HepG2 (cell line): Measurements from ENCODE around the gene BABAM1. TPM values are rescaled to one million over a fixed set of nuclear protein-coding genes. Genes with fewer than 3 reads are reported as not detected.

Experiments used
- BRD4 ChIP-seq: sonication (generic); formaldehyde crosslinking; IDR thresholded peaks from 2 replicates; pipeline ENCODE4 v1.4.0; 2020; ENCODE audit warnings: missing genetic modification reagents
- CENPT ChIP-seq: sonication (generic); formaldehyde crosslinking; IDR thresholded peaks from 2 replicates; pipeline ENCODE4 v1.8.0; 2022; ENCODE audit warnings: low read depth, mild to moderate bottlenecking, moderate library complexity, missing genetic modification reagents
- EEA1 ChIP-seq: sonication (generic); formaldehyde crosslinking; IDR thresholded peaks from 2 replicates; pipeline ENCODE4 v1.5.1; 2020; ENCODE audit warnings: mild to moderate bottlenecking, missing genetic modification reagents, borderline replicate concordance
- KDM4B ChIP-seq: sonication (generic); formaldehyde crosslinking; IDR thresholded peaks from 2 replicates; pipeline ENCODE4 v1.4.0; 2020; ENCODE audit warnings: missing genetic modification reagents
- MED1 ChIP-seq: sonication (generic); formaldehyde crosslinking; IDR thresholded peaks from 2 replicates; pipeline ENCODE4 v1.4.0; 2020; ENCODE audit warnings: missing genetic modification reagents
- NRL ChIP-seq: sonication (generic); formaldehyde crosslinking; IDR thresholded peaks from 2 replicates; pipeline ENCODE4 v1.5.0; 2020; ENCODE audit warnings: missing genetic modification reagents, mild to moderate bottlenecking, moderate library complexity, borderline replicate concordance
- SIX1 ChIP-seq: sonication (generic); formaldehyde crosslinking; IDR thresholded peaks from 2 replicates; pipeline ENCODE4 v1.4.0; 2020; ENCODE audit warnings: missing genetic modification reagents, borderline replicate concordance
- TSC22D2 ChIP-seq: sonication (generic); formaldehyde crosslinking; IDR thresholded peaks from 2 replicates; pipeline ENCODE4 v1.5.1; 2020; ENCODE audit warnings: missing genetic modification reagents, mild to moderate bottlenecking, borderline replicate concordance
- U2AF1 ChIP-seq: fragments of 200-400 bp; formaldehyde crosslinking; optimal IDR thresholded peaks from 2 replicates; pipeline ENCODE3; 2017; ENCODE audit warnings: mild to moderate bottlenecking, low read depth, low read length
- XRCC5 ChIP-seq: fragments of 200-400 bp; formaldehyde crosslinking; optimal IDR thresholded peaks from 2 replicates; pipeline ENCODE3; 2017; ENCODE audit warnings: mild to moderate bottlenecking, low read length
- ZBTB1 ChIP-seq: sonication (generic); formaldehyde crosslinking; IDR thresholded peaks from 2 replicates; pipeline ENCODE4 v1.4.0; 2020; ENCODE audit warnings: missing genetic modification reagents, borderline replicate concordance
- ZNF431 ChIP-seq: sonication (generic); formaldehyde crosslinking; IDR thresholded peaks from 2 replicates; pipeline ENCODE4 v1.9.0; 2022; ENCODE audit warnings: missing genetic modification reagents, low read depth, mild to moderate bottlenecking, borderline replicate concordance
- ZNF615 ChIP-seq: sonication (generic); formaldehyde crosslinking; IDR thresholded peaks from 2 replicates; pipeline ENCODE4 v1.5.0; 2020; ENCODE audit warnings: mild to moderate bottlenecking, missing genetic modification reagents, borderline replicate concordance
- ZNF619 ChIP-seq: sonication (generic); formaldehyde crosslinking; IDR thresholded peaks from 2 replicates; pipeline ENCODE4 v1.4.0; 2020; ENCODE audit warnings: mild to moderate bottlenecking, missing genetic modification reagents
- ZNF891 ChIP-seq: sonication (generic); formaldehyde crosslinking; IDR thresholded peaks from 2 replicates; pipeline ENCODE4 v1.5.0; 2020; ENCODE audit warnings: mild to moderate bottlenecking, missing genetic modification reagents
- ZZZ3 ChIP-seq: sonication (generic); formaldehyde crosslinking; IDR thresholded peaks from 2 replicates; pipeline ENCODE4 v1.4.0; 2020; ENCODE audit warnings: missing genetic modification reagents, mild to moderate bottlenecking, borderline replicate concordance
- polyA plus RNA-seq, 8 experiments: library from polyadenylated mRNA; depleted of rRNA in 3 of 8; stranded (reverse) in 7 of 8; unstranded in 1 of 8; fragments of >200 nt; fragmentation: Illumina TruSeq in 4 of 8; extraction: Trizol in 4 of 8; gene quantifications; 2 replicates each; pipeline versions ENCODE4 v1.2.1 to v1.2.3, GENCODE V29; 2011 to 2016; ENCODE audit warnings: low read depth in 4 of 8, missing spikeins in 1 of 8, mixed read lengths in 1 of 8; ENCODE audit not compliant: insufficient read depth in 1 of 8
- total RNA-seq, 5 experiments: library from RNA; depleted of rRNA; stranded (reverse); fragments of >200 nt; fragmentation: Illumina TruSeq; extraction: Trizol; gene quantifications; 2 replicates each; pipeline ENCODE4 v1.2.3, GENCODE V29; 2016; ENCODE audit warnings: low read depth in 1 of 5
- TF ChIP-seq, protein P1 (sequence below): sonication (generic); formaldehyde crosslinking; IDR thresholded peaks from 2 replicates; pipeline ENCODE4 v1.4.0; 2020; ENCODE audit warnings: missing genetic modification reagents
- TF ChIP-seq, protein P2 (sequence below): sonication (generic); formaldehyde crosslinking; IDR thresholded peaks from 2 replicates; pipeline ENCODE4 v1.5.0; 2020; ENCODE audit warnings: mild to moderate bottlenecking, missing genetic modification reagents, borderline replicate concordance
- TF ChIP-seq, protein P3 (sequence below): sonication (generic); formaldehyde crosslinking; IDR thresholded peaks from 2 replicates; pipeline ENCODE4 v1.5.0; 2020; ENCODE audit warnings: missing genetic modification reagents, mild to moderate bottlenecking, borderline replicate concordance
- TF ChIP-seq, protein P4 (sequence below): sonication (generic); formaldehyde crosslinking; IDR thresholded peaks from 2 replicates; pipeline ENCODE4 v1.4.0; 2020; ENCODE audit warnings: missing genetic modification reagents
- TF ChIP-seq, protein P5 (sequence below): IDR thresholded peaks from 2 replicates; pipeline ENCODE4 v1.6.1; 2016; ENCODE audit warnings: missing biosample characterization, missing genetic modification reagents, low read depth

The BABAM1 gene
- total and polyA plus RNA-seq, 2 of the 13 experiments (the other 11 are each of a cell fraction or from before 2014, with no cell fraction given): 70.0 to 82.0 TPM

DNA sequence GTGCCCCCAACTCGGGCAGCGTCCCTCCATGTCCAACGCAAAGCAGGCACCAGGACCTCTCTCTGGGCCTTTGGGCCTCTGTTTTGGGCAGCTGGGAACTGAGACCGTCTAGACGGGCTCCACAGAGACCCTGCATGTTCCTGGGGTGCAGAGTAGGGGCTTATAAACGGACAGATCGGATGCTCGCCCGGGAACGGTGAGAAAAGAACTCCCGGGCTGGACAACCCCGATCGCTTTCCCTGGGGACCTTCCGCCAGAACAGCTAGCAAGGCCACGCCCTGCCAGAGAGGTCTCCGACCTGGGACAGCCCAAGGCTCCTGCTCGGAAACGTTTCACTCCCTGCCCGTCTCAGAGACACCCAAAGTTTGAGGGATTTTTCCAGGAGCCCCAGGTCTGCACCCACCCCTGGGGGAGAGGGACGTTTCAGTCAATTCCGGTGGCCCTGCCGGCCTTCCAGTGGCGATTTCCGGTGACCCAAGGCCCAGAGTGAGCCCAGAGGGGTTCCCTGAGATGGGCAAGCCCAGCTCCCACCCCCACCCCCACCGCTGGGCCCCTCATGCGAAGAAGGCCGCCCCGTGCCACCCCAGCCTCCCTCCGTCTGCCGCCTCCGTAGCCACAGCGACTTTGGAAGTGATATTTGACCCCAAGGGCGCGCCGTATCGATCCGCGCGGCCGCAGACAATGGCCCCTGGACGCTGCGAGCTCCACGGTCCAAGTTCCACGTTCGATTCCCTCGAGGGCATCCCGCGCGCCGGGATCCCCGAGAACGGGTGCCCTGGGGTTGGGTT lies 23.2 kb upstream of the BABAM1 start (continued):
- TF ChIP-seq, protein P1, sequence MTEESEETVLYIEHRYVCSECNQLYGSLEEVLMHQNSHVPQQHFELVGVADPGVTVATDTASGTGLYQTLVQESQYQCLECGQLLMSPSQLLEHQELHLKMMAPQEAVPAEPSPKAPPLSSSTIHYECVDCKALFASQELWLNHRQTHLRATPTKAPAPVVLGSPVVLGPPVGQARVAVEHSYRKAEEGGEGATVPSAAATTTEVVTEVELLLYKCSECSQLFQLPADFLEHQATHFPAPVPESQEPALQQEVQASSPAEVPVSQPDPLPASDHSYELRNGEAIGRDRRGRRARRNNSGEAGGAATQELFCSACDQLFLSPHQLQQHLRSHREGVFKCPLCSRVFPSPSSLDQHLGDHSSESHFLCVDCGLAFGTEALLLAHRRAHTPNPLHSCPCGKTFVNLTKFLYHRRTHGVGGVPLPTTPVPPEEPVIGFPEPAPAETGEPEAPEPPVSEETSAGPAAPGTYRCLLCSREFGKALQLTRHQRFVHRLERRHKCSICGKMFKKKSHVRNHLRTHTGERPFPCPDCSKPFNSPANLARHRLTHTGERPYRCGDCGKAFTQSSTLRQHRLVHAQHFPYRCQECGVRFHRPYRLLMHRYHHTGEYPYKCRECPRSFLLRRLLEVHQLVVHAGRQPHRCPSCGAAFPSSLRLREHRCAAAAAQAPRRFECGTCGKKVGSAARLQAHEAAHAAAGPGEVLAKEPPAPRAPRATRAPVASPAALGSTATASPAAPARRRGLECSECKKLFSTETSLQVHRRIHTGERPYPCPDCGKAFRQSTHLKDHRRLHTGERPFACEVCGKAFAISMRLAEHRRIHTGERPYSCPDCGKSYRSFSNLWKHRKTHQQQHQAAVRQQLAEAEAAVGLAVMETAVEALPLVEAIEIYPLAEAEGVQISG (CRISPR knock-in tag): peak; percentile 70
- TF ChIP-seq, protein P2, sequence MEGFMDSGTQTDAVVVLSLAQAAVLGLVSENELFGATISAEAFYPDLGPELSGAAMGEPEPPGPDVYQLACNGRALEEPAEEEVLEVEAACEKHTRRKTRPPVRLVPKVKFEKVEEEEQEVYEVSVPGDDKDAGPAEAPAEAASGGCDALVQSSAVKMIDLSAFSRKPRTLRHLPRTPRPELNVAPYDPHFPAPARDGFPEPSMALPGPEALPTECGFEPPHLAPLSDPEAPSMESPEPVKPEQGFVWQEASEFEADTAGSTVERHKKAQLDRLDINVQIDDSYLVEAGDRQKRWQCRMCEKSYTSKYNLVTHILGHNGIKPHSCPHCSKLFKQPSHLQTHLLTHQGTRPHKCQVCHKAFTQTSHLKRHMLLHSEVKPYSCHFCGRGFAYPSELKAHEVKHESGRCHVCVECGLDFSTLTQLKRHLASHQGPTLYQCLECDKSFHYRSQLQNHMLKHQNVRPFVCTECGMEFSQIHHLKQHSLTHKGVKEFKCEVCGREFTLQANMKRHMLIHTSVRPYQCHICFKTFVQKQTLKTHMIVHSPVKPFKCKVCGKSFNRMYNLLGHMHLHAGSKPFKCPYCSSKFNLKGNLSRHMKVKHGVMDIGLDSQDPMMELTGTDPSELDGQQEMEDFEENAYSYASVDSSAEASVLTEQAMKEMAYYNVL: no peak
- TF ChIP-seq KDM4B (CRISPR knock-in tag) (0 out of 2 replicates have a peak, but pooled peaks have one; percentile 58), ZNF431 (no peak), NRL (CRISPR knock-in tag) (no peak), MED1 (CRISPR knock-in tag) (peak; percentile 76), EEA1 (CRISPR knock-in tag) (no peak), ZBTB1 (no peak), BRD4 (CRISPR knock-in tag) (peak; percentile 65; the same call in 1 of the 2 replicates), ZZZ3 (CRISPR knock-in tag) (0 out of 2 replicates have a peak, but pooled peaks have one; percentile 1), CENPT (CRISPR knock-in tag) (no peak), SIX1 (peak; percentile 83), XRCC5 (no peak), U2AF1 (no peak), ZNF891 (CRISPR knock-in tag) (no peak), ZNF619 (CRISPR knock-in tag) (no peak), TSC22D2 (CRISPR knock-in tag) (no peak), ZNF615 (CRISPR knock-in tag) (no peak)
- TF ChIP-seq, protein P3, sequence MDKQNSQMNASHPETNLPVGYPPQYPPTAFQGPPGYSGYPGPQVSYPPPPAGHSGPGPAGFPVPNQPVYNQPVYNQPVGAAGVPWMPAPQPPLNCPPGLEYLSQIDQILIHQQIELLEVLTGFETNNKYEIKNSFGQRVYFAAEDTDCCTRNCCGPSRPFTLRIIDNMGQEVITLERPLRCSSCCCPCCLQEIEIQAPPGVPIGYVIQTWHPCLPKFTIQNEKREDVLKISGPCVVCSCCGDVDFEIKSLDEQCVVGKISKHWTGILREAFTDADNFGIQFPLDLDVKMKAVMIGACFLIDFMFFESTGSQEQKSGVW (CRISPR knock-in tag): no peak
- TF ChIP-seq, protein P4, sequence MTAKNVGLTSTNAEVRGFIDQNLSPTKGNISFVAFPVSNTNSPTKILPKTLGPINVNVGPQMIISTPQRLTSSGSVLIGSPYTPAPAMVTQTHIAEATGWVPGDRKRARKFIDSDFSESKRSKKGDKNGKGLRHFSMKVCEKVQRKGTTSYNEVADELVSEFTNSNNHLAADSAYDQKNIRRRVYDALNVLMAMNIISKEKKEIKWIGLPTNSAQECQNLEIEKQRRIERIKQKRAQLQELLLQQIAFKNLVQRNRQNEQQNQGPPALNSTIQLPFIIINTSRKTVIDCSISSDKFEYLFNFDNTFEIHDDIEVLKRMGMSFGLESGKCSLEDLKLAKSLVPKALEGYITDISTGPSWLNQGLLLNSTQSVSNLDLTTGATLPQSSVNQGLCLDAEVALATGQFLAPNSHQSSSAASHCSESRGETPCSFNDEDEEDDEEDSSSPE (CRISPR knock-in tag): peak; percentile 41; the same call in 1 of the 2 replicates
- TF ChIP-seq, protein P5, sequence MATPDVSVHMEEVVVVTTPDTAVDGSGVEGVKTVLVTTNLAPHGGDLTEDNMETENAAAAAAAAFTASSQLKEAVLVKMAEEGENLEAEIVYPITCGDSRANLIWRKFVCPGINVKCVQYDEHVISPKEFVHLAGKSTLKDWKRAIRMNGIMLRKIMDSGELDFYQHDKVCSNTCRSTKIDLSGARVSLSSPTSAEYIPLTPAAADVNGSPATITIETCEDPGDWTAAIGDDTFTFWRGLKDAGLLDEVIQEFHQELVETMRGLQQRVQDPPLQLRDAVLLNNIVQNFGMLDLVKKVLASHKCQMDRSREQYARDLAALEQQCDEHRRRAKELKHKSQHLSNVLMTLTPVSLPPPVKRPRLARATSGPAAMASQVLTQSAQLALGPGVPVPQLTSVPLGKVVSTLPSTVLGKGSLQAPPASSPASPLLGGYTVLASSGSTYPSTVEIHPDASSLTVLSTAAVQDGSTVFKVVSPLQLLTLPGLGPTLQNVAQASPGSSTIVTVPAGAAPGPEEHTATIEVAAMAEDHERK (CRISPR knock-in tag): no peak
